Fibroblast of skin of scalp (primary cell): ENCODE data around the gene LHPP. TPM values are rescaled to one million over a fixed set of nuclear protein-coding genes. Genes with fewer than 3 reads are reported as not detected.
"Not testable (repeated sequence)": the region's sequence is repeated elsewhere in the genome, so short reads cannot be mapped to it uniquely, and the experiment has no call there.

ENCODE experiments used
- DNase-seq: peaks from one replicate; pipeline ENCODE4 v3.0.0-alpha.2; 2013
- polyA plus RNA-seq, 2 experiments: library from polyadenylated mRNA; unstranded; fragments of 120-200 nt; gene quantifications; one replicate each; pipeline ENCODE4 v1.2.1, GENCODE V29; 2013; ENCODE audit not compliant: insufficient read length in 2 of 2

LHPP gene, protein sequence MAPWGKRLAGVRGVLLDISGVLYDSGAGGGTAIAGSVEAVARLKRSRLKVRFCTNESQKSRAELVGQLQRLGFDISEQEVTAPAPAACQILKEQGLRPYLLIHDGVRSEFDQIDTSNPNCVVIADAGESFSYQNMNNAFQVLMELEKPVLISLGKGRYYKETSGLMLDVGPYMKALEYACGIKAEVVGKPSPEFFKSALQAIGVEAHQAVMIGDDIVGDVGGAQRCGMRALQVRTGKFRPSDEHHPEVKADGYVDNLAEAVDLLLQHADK
- 14.4 TPM for polyA plus RNA-seq (2013, experiment 1 of 2; ENCODE audit: insufficient read length)
- 12.5 TPM for polyA plus RNA-seq (2013, experiment 2 of 2; ENCODE audit: insufficient read length)

DNA sequence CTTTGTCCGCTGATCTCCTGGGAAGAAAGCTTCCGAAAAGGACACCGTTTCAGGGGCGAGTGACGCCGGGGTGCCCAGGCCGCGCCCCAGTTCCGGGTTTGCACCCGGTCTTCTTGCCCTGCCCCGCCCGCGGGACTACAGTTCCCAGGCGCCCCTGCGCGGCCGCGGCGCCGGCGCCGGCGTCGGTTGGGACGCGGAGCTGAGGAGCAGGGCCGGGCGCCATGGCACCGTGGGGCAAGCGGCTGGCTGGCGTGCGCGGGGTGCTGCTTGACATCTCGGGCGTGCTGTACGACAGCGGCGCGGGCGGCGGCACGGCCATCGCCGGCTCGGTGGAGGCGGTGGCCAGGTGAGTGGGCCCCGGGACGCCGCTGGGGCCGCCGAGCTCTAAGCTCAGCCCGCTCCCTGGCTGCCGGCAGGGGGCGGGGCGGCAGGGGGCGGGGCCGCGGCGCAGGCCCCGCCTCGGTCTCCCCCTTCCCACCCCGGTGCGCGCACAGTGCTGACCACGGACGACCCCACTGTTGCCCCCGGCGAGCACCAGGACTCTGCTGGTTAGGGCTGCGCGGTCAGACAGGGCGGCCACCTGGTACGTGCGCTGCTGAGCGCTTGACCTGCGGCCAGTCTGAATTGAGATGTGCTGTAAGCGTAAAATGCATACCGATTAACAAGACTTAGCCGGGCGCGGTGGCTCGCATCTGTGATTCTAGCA, at the start of gene LHPP:
Gene LHPP, plus strand, starts transcription at position 182 of the 706 bp plus-strand sequence. Its CDS starts 40 bp downstream, at position 222.
- DNase-seq = peak; percentile 80

GRCh38 chr10:124414076-124414475, 47.5 kb upstream of the LHPP start:
- DNase-seq = no peak

DNA sequence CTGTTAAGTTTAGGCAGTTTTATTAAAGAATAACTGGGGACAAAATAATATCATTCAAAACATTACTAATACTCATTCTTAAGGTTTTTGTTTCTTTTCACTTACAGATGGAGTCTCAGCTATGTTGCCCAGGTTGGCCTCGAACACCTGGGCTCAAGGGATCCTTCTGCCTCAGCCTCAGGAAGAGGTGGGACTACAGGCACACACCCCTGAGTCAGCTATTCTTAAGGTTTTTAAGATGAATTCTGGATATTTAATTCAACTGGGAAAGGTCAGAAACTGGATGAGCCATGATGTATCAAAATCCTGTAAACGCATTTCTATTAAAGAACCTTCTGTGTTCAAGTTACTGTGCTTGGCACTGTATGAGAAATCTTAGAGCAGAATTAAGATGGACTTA, 46.4 kb upstream of the LHPP start:
- no peak for DNase-seq

DNA sequence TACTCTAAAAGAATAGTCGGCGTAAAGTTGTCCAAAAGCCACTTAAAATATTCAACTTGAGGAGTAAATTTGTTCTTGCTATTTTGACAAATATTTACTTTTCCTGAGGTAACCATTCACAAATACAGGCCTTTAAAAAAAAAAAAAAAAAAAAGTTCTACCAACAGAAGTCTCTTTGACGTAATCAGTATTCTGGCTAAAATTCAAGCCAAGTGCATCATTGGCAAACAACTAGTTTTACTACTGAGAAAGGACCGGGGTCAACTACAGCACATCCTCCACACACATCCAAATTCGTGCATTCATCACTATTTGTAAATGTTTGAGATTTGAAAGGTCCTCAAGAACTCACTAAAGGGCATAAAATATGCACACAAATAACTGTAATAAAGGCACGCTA, 44.9 kb upstream of the LHPP start:
- DNase-seq = no peak

DNA sequence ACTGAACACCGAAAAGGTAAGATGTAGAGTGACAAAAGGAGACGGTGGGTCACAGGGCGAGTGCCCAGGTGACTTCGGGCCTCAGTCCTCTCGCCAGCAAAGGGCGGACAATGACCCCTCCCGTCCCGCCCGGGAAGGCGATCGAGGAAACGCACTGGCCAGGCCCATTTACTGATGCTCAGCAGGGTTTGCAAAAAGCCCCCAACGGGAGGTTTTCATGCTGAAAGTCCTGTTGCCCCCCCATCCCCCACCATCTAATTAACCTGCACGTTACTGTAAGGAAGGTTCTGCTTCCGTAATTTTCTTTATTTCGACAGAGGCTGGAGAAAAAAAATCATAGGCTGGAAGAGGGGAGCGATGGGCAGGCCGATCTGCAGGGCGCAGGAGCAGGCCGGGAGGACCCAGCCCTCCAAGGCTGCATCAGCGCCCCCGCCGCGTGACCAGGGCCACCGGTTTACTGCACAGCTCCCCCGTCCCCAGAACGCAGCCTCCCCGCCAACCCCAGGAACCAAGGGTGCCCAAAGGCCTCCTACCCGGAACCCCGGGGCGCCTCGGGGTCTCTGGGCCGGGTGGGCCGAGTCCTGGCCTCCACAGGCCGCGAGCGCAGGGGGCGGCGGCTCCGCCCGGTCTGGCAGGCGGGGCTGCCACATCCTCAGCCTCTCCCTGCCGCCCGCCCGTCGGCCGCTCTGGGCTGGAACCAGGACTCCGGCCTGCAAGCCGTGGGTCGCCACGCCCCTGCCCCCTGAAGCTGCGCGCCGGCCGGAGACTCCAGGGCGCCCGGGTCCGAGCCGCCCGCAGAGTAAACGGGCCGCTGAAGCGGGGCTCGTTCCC, 43.5 kb upstream of the LHPP start:
- DNase-seq = peak; percentile 57

GRCh38 chr10:124418726-124419501, 42.7 kb upstream of the LHPP start, which contains the start of gene OAT:
OAT (minus strand) TSS chr10:124418923; CDS start chr10:124412171, 6,752 bp downstream.
- DNase-seq = peak; percentile 95

- DNase-seq = no peak
Measured at GRCh38 chr10:124419635-124420034, 42.0 kb upstream of the LHPP start.

- DNase-seq = no peak
Measured at GRCh38 chr10:124420254-124420653, 41.4 kb upstream of the LHPP start.

- no peak for DNase-seq
Measured at GRCh38 chr10:124422742-124423141, 38.9 kb upstream of the LHPP start.

DNA sequence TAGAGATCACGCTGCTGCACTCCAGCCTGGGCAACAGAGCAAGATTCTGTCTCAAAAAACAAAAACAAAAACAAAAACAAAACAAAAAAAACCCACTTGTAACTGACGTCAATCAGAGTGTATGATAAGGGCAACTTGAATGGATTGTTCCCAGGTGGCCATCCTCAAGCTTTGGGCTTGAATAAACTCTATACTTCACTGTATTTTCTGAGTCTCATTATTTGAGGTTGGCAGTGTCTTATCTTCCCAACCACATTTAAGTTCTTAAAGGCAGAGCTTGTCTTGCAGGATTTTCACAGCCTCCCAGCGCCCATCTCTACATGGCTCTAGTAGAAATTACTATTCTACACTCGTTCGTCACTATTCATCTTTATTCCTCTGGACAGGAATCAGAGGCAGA, 37.8 kb upstream of the LHPP start:
- DNase-seq = no peak

- DNase-seq = no peak
Measured at GRCh38 chr10:124425227-124425962, 36.2 kb upstream of the LHPP start.

GRCh38 chr10:124428207-124428777, 33.3 kb upstream of the LHPP start:
- DNase-seq = no peak

DNA sequence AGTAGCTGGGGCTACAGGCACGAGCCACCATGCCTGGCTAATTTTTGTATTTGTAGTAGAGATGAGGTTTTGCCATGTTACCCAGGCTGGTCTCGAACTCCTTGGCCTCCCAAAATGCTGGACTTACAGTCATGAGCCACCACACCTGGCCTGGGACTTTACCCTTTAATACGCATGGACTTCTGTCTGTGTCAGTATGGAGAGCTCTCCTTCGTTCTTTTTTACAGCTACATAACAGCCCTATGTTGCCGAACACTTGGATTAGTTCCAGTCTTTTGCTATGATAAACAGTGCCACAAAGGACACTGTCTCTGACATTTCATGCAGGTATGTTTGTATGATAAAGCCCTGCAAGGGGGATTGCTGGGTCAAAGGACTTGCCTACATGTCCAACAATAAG, 32.0 kb upstream of the LHPP start:
- no peak for DNase-seq

DNA sequence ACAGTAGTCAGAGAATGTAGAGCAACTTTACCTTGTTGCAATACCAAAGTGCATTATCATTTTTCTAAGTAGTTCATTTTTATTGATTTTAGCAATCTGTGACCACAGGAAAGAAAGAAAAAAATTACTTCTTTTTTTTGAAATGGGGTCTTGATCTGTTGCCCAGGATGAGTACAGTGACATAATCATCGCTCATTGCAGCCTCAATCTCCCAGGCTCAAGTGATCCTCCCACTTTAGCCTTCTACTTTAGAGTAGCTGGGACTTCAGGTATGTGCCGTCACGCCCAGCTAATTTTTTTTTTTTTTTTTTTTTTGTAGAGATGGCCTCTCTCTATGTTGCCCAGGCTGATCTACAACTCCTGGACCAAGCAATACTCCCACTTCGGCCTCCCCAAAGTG, 31.5 kb upstream of the LHPP start:
- no peak for DNase-seq

GRCh38 chr10:124433461-124433860, 28.2 kb upstream of the LHPP start:
- DNase-seq = no peak

DNA sequence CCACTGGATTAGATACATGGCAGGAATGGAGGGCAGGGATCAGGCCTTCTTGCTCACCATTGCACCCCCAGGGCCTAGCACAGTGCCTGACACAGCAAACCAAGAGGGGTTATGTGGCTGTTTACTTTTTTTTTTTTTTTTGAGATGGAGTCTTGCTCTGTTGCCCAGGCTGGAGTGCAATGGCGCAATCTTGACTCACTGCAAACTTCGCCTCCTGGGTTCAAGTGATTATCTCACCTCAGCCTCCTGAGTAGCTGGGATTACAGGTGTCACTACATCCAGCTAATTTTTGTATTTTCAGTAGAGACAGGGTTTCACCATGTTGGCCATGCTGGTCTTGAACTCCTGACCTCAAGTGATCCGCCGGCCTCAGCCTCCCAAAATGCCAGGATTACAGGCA, 25.9 kb upstream of the LHPP start:
- not testable (repeated sequence) for DNase-seq

- no peak for DNase-seq
Measured at GRCh38 chr10:124436191-124436638, 25.4 kb upstream of the LHPP start.

GRCh38 chr10:124441694-124442093, 19.9 kb upstream of the LHPP start:
- not testable (repeated sequence) for DNase-seq

- DNase-seq = no peak
Measured at GRCh38 chr10:124446830-124447750, 14.5 kb upstream of the LHPP start.
